NCI-H1436 treated with DMSO at 0.1 percent for 48 hours (cell line): ENCODE results near the gene C1orf21.

Experiments used
- DNase-seq: peaks from one replicate; lab custom pipeline; 2025; lab: John Stamatoyannopoulos, UW

C1orf21 gene

DNA sequence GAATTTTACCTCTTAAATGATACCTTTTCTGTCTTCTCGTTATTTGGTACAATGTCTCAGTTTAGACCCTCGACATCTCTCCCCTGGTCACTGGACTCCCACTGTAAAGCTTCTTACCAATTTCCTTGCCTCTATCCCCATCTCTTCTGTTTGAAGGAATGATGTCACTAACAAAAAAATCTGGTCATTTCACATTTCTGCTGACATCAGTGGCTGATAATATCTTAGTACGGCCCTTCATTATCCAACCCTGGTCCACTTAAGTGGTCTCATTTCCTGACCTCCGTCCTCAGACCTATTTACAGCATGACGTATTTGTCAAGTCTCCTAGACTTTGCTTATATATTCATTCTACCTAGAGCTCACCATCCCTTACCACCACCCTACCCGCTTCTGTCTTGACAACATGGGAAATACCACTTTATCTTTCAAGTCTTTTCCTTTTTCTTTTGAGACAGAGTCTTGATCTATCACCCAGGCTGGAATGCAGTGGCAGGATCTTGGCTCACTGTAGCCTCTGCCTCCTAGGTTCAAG lies 60.9 kb downstream of the C1orf21 start:
- no peak for DNase-seq

DNA sequence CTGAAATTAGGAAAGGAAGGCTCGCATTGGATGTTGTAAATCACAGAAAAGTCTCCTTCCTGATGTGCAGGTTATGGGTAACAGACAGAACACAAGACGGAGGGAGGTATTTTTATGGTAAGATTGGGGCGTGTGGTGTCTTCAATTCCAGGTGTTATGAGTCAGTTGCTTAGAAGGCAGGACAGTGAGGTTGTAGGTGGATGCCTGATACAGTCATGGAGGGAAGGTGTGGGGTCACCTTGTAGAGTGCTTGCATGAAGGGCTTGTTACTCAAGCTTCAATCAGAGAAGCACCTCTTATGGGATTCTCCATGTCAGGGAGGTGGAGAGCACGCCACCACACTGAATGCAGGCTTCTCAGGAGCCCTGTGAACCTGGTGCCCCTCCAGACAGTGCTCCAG lies 63.1 kb downstream of the C1orf21 start:
- DNase-seq = no peak

DNA sequence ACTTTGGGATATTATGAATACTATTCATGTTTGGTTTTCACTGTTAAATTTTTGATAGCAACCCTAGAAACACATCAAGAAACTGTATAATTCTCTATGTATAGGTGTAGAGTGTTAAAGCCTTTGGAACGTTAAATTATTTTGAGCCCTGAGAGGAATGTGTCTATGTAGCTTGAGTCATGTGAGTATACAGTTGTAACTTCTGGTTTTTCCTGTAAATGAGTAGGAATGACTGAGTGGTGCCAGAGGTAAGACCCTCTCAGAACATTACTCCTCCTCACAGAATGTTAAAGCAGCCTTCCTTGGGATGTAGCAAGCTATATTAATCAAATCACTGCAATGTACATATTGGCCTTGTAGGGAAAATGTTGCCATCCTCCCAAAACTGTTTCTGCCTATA lies 69.0 kb downstream of the C1orf21 start:
- DNase-seq = no peak

DNA sequence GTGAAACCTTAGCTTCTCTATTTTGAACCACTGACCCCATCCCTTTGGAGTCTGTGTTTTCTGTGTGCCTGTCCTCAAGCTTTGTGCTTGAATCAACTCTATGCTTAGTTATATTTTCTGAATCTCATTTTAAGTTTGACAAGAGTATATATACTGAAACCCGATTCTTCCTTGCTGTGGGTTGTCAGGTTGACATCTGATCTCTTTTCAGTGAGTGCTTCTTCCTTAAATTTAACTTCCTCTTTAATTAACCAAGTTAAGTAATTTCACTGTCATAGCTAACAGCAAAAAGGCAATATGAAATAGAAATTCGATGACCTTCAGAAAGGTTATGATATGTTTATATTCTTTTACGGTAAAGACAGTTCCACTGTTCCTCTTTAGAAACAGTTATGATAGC lies 69.4 kb downstream of the C1orf21 start:
- DNase-seq = no peak

DNA sequence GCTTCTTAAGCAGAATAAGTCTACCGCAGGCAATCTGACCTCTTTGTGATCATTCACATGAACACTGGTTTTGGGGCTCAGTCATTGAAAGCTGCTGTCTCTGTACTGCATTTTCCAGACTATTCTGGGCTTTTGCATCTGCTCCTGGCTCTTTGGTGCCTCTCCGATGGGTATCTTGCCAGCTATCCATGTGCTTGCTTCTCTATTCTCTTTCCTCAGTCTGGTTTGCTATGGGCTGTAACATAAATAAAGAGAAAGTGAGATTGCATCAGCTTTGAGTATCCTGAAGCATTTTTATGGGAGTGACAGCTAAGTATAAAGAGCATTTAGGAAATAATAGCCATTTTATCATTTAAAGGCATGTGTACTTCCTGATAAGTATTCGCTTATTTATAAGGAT lies 70.7 kb downstream of the C1orf21 start:
- no peak for DNase-seq

DNA sequence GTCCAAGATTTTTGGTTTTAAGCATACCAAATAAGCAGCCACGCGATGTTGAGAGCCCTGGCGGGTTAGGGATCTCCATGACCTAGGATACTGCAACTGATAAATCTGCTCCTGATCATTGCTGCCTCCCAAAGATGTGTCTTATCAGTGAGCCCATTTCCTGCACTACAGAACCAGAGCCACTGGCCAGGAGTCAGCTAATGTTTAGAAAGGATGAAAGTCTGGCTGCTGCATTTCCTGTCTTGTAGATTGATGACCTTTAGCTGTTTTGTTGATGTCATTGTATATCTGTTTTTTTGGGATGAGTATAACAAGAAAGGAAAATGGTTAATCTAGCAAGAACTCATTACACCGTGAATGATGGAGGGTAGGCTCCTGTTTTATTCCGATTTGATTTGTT lies 74.5 kb downstream of the C1orf21 start:
- DNase-seq = no peak

DNA sequence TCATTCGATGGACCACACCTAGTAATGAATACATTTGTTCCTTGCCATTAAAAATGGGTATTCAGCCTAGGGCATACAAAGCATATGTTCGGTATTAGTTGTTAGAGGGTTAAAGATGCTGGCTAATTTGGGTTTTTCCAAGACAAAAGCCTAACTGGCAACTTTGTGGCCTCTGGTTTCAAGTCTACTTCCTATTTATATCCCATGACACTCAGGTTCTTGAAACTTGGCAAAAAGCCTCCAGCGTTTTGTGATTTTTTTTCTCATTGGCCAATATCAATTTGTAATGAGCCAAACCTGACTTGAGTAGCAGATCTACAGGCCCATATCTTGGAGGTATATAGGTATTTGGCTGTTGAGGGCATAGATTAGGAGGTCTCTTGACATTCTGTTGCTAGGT lies 75.3 kb downstream of the C1orf21 start:
- no peak for DNase-seq

DNA sequence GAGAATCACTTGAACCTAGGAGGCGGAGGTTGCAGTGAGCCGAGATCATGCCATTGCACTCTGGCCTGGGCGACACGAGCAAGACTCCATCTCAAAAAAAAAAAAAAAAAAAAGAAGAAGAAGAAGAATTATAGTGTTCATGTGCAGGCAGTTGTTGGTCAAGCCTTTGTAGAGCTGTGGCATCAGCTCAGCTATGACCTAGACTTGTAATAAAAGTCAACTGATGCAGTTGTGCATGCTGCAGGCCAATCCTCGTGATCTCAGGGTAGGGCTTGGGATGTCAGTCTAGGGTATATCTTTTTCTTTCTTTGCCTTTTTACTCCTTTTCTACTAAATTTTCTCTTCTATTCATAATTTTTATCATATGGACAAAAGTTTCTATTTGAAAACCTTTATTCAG lies 76.2 kb downstream of the C1orf21 start:
- DNase-seq = no peak

DNA sequence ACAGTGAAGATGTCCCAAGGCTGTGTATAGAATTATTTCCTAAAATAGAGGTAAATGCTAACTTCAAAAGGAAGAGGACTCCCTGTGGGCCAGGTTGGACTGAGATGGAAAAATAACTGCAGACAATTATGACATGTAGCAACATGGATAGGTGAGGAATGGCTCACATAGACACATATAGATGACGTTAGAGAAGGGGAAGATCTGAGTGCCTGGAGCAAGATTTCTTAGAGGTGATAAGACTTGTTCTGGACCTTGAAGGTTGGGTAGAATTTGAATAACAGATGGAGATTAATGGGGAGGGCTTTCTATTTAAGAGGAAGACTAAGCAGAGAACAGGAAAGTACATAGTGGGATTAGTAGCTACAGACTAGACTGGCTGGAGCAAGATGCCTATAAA lies 76.9 kb downstream of the C1orf21 start:
- DNase-seq = no peak

DNA sequence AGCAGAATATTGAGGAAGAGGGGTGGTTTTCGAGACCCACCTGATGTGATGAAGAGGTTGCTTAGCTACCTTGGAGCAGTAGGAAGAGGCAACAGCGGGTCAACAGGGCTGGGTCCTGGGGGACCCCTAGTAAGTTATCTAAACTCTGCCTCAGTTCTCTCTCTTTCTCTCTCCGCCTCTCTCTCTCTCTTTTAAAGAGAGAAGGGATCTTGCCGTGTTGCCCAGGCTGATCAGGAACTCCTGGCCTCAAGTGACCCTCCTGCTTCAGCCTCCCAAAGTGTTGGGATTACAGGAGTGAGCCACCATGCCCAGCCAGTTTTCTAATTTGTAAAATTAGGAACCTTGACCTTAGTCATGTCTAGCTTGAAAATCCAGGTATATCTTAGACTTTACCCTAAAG lies 77.9 kb downstream of the C1orf21 start:
- no peak for DNase-seq

DNA sequence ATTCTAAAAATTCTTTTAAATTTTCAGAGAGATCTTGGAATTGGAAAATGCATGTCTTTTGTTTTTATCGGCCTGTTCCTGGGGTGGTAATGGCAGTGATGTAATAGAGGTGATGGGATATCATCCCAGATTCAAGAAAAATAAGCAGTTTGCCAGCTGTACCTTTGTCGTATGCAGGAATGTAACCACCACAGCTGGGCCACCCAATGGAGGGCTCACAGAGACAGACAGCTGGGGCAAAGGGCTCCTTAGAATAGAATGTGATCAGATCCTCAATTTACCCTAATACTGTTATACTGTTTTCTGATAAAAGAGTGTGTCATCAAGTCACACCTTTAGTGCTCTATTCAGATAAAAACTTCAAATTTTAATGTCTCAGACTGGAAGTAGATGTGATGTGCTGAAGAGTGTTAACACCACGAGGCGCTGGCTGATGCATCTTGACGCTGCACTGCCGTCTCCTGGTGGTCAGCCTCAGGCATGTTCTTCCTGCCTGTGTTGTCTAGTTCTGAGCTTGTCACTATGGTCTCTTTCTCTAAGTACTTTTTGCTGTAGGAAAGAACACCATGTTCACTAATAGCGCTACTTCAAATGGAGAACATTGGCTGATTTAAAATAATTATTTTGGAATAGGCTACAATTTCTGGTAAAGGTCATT lies 78.8 kb downstream of the C1orf21 start:
- no peak for DNase-seq

DNA sequence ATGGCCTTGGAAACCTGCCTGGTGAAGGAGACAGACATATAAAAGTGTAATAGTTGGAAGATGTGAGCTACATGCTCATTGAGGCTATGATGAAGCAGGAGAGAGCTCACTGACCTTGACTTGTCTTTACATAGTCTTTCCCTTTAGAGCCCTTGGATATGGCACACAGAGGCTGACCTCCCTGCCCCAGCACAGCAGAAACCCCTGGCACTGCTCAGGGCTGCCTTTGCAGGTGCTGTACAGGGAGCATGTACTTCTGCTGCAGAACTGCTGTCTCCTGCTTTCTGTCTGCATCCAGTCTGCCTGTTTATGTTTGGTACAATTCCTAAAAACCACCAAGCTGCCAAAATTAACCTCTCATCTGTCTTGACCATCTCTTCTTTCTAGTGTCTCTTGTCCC lies 80.5 kb downstream of the C1orf21 start:
- DNase-seq = no peak

DNA sequence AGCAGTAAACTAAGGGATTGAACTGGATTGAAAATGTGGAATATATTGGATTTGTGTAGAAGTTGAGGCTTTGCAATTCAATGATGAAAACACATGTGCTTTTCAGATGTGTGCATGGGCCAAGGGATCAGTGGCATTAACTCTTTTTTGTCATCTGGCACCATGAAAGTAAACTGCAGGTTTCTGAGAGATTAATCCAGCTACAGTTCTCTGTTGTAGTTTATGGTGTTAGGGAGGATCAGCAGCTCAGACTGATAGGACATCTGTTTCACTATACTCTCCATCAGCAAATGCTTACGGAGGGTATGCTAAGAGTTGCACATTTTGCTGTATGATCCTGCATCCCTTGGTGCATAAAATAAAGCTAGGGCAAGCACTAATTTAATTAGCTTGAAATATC lies 82.6 kb downstream of the C1orf21 start:
- DNase-seq = no peak

DNA sequence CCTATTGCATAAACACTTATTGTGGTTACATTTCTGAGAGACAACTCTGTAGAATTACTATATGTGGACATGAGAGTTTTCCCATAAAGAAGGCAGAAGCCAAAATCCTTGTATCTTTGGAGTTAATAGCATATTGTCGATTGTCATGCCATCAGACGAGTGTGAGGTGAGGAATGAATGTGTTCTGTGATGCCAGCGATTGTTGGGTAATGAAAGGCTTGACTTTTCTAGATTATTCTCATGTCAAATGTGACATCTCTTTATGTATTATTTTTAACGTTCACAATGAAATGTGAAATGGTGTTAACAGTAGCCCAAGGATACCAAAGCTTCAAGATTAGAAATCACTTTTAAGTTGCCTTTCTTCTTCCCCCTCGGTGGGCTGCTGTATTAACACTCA lies 84.9 kb downstream of the C1orf21 start:
- DNase-seq = no peak

DNA sequence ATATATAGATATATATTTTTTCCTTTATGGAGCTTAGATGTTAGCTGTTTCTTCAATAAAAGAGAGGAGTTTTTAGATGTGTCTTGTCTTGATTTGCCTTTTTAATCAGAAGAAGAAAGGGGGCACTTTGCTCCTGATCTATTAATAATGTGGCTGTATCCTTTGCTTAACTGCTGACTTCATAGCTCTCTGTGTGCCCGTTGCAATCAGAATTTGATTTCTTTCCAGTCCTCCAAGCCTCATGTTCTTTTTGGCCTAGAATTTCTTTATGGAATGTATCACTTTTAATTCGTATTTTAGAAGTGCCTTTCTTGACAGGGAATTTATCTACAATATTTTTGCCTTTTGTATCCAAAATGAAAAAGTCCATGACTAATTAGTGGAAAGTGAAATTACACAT lies 85.3 kb downstream of the C1orf21 start:
- DNase-seq = no peak

DNA sequence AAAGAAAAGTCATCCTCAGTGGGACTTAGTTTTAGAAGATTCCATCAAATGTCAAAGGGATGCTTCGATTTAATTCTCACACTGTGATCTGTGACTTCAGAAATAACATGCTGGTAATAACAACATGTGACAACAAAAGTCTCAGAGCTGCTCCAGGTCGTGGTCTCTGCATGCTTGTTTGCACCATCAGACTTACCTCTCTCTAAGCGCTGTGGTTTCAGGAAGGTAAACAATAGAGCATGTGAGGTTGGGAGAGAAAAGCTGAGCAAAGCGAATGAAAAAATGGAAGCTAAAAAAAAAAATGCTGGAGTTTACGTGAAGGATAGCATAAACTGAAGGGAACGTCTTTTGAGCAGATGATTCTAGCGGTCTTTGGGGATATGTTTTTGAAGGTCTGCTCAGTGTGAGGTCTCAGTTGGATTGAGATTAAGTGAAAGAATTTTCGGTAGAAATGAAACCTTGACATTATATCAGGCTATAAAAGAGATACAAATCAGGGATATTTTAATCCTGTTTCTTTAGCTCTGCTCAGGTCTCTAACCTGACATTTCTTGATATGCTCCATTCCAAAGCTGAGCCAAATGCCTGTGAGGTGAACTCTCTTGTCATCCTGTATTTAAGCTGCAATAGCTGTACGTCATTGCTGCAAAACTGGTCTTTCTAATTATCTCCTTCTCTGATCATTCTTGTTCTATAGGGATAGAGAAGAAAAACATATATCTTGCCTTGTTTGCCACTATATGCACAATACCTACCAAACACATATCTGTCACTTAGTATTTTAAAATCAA lies 86.5 kb downstream of the C1orf21 start:
- DNase-seq = no peak

DNA sequence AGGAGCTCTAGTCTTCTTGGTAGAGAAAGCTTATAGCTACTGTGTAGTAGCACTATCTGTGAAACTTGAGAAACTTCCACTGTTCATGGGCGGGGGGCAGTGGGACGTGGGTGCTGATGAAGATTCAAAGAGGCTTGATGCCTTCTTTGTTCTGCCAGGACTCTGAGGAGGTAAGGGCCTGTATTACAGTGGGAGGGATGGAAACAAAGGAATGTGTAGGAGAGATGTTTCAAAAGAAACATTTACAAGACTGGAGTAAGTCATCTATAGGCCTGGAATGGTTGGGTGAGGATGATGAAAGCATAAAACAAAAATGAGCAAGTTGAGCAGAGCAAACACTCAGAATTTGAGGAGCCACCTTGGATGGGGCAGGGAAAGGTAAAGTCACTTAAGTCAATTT lies 89.4 kb downstream of the C1orf21 start:
- no peak for DNase-seq

DNA sequence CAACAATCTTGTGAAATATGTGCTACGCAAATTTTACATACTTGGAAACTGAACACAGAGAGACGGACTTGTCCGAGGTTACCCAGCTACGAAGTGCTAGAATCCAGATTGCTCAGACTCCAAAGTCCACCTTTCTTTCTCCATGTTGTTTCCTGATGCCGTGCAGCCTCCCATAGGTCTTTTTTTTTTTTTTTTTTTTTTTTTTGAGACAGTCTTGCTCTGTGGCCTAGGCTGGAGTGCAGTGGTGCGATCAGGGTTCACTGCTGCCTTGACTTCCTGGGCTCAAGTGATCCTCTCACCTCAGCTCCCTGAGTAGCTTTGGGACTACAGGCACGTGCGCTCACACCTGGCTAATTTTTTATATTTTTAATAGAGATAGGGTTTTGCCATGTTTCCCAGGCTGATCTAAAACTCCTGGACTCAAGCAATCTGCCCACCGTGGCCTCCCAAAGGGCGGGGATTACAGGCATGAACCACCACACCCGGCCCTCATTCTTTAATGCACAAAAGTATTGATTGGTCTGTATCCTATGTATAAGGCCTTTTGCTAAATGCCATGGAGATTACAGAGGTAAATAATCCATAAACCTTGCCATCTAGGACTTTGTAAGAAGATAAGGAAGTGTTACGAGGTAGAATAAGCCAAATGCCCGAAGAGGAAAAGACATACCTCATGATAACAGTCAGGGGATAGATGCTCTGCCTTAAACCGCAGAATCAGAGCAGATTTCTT lies 92.8 kb downstream of the C1orf21 start:
- no peak for DNase-seq

DNA sequence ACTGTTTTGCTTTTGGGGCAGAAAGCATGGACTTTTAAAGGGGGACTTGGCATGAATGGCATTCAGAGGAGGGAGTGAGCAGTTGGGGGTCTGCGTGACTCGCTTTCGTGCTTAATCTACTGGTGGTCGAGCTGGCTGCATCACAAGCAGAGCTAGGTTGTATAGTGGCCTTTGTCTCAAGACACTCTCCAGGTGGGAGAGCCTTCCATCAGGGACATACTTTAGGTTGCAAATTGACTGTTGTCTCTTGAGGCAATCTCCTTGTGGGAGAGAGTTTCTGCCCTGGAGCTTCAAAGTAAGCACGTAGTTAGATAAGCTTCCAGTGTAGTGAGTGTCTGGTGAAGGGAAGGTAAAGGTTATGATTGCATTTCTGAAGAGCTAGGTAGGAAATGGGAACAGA lies 93.9 kb downstream of the C1orf21 start:
- no peak for DNase-seq

DNA sequence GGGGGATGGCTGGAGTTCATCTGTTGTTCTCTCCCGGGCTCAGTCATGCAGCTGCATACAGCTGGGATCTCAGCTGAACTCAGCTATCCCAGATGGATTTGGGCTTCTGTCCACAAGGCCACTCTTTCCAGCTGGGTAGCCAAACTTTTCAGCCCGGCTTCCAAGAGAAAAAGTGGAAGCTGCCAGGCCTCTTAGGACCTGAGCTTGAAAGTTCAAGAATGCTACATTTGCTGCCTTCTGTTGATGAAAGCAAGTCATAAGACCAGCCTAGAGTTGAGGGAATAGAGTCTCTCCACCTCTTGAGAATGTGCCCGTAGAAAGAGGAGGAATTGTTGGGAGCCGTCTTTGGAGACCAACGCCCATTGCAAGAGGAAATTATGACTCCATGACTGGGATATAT lies 95.3 kb downstream of the C1orf21 start:
- DNase-seq = no peak

DNA sequence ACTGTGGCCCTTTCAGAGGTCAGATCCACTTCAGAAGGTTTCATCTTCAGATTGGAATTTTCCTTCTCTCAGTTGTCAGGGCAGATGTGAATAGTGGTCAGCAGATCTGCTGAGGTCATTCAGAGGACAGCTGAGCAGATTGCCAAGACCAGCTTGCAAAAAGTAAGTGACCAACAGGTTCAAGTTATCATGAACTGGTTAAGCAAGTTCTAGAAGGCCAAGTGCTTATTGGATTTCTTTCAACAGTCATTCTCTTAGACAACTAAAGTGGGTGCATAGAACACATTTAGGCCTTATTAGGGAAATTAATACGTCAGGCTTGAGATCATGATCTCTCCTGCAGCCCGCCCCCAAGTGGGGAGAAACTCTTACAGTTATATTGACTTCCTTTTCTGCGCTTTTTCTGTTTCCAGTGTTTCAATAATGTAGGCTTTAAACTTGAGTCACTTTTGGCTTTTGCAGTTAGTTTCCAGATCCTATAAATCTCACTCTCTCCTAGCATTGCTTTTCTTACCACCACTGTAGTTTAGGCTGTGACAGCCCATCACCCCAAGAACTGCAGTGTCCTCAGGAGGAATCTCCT lies 96.4 kb downstream of the C1orf21 start:
- no peak for DNase-seq
